AG04449 (cell line): ENCODE results near the gene HMCN2.

Experiments
- CTCF ChIA-PET: fragments of 350-600 bp; formaldehyde crosslinking; extraction: SDS; loops from one replicate; lab custom pipeline; 2021; ENCODE audit warnings: antibody characterized with exemption; lab: Yijun Ruan, JAX
- POLR2A ChIA-PET: fragments of 400-600, 350-600 bp; formaldehyde crosslinking; extraction: SDS; loops from one replicate; lab custom pipeline; 2020; ENCODE audit warnings: antibody characterized with exemption, inconsistent platforms; lab: Yijun Ruan, JAX
- DNase-seq: peaks from one replicate; pipeline ENCODE4 v3.0.0-alpha.2; 2010; ENCODE audit warnings: low read depth, low spot score
- H3K4me3 ChIP-seq: 2 replicates; pipeline ENCODE4 v1.5.1; 2011; ENCODE audit warnings: low read depth, mild to moderate bottlenecking, control low read depth, low read length
- CTCF ChIP-seq: IDR thresholded peaks from one replicate; pipeline ENCODE4 v1.5.1; 2011; ENCODE audit warnings: mild to moderate bottlenecking, moderate library complexity, low read length, control low read depth, inconsistent platforms; ENCODE audit not compliant: insufficient read depth; ENCODE audit errors: missing control alignments

The HMCN2 gene

GRCh38 chr9:130344366-130344765 lies 78.8 kb downstream of the HMCN2 start:
- POLR2A ChIA-PET: no interaction called here
- H3K4me3 ChIP-seq: no peak overlapping the region
- no peak for TF ChIP-seq CTCF
- no peak for DNase-seq
- CTCF ChIA-PET: interaction anchor here (0.9 to 5.8 kb wide), 4 partner anchors 9 to 237 kb away, joined by 3 to 62 read pairs (median 24); no protein-coding TSS in a partner anchor

GRCh38 chr9:130345009-130345896 lies 79.7 kb downstream of the HMCN2 start:
- POLR2A ChIA-PET: no interaction called here
- CTCF ChIA-PET: interaction anchor here (0.7 to 1.3 kb wide), 3 partner anchors 237 to 318 kb away, joined by 3 read pairs; no protein-coding TSS in a partner anchor
- H3K4me3 ChIP-seq: no peak overlapping the region
- TF ChIP-seq CTCF: no peak
- no peak for DNase-seq

GRCh38 chr9:130345897-130346385 lies 80.4 kb downstream of the HMCN2 start:
- TF ChIP-seq CTCF: no peak
- CTCF ChIA-PET: interaction anchor here (0.7 to 1.3 kb wide), 3 partner anchors 238 to 317 kb away, joined by 3 read pairs; no protein-coding TSS in a partner anchor

GRCh38 chr9:130346431-130346830 lies 80.9 kb downstream of the HMCN2 start:
- POLR2A ChIA-PET: no interaction called here
- no peak for DNase-seq
- TF ChIP-seq CTCF: no peak
- CTCF ChIA-PET: interaction anchor here (0.7 to 1.3 kb wide), 3 partner anchors 238 to 317 kb away, joined by 3 read pairs; no protein-coding TSS in a partner anchor
- H3K4me3 ChIP-seq: no peak overlapping the region

More at GRCh38 chr9:130345897-130346385, 80.4 kb downstream of the HMCN2 start:
- DNase-seq: no peak
- no peak overlapping the region for H3K4me3 ChIP-seq
- POLR2A ChIA-PET: no interaction called here

- no peak for DNase-seq
- ChIA-PET POLR2A (no interaction called here), CTCF (no interaction called here)
- H3K4me3 ChIP-seq: no peak overlapping the region
- no peak for TF ChIP-seq CTCF
Measured at GRCh38 chr9:130347036-130347435, 81.5 kb downstream of the HMCN2 start.

GRCh38 chr9:130347931-130348330 lies 82.4 kb downstream of the HMCN2 start:
- no peak for DNase-seq
- CTCF ChIA-PET: interaction anchor here (1.4 kb wide), 1 partner anchor 241 kb away, joined by 9 read pairs; no protein-coding TSS in a partner anchor

More at GRCh38 chr9:130347931-130348330, 82.4 kb downstream of the HMCN2 start:
- TF ChIP-seq CTCF: no peak
- POLR2A ChIA-PET: no interaction called here
- no peak overlapping the region for H3K4me3 ChIP-seq
